H1 (cell line): Measurements from ENCODE around the gene CCSER2. TPM values are rescaled to one million over a fixed set of nuclear protein-coding genes. Genes with fewer than 3 reads are reported as not detected.
A peak's percentile ranks its signal among the peaks of the same experiment; 100 is the strongest.

Experiments
- CTCF ChIA-PET: fragments of 300-600 bp; sonication (Branson Sonifier 250); formaldehyde crosslinking; loops from one replicate; lab custom pipeline; 2021; ENCODE audit not compliant: partially characterized antibody; lab: Charles Lee
- POLR2A ChIA-PET: fragments of 300-600 bp; sonication (Branson Sonifier 250); formaldehyde crosslinking; loops from one replicate; lab custom pipeline; 2021; ENCODE audit warnings: inconsistent platforms; ENCODE audit not compliant: partially characterized antibody; lab: Charles Lee
- DNase-seq, 2 experiments: peaks; one replicate each; pipeline versions ENCODE4 v3.0.0 to v3.0.0-alpha.2; 2010 to 2022; ENCODE audit warnings: low spot score in 2 of 2, low read depth in 1 of 2, mixed read lengths in 1 of 2
- FAIRE-seq: peaks from 2 replicates; lab custom pipeline; 2011; peaks lifted over from hg19 to GRCh38; lab: Jason Lieb, UNC
- H2AFZ ChIP-seq: 2 replicates; pipeline ENCODE4 v1.8.1; 2012; ENCODE audit warnings: low read length, inconsistent platforms
- H2AK5ac ChIP-seq: 2 replicates; pipeline ENCODE4 v1.6.1; 2013; ENCODE audit warnings: low read depth, low read length
- H2BK120ac ChIP-seq: replicated peaks from 2 replicates; pipeline ENCODE3; 2013; ENCODE audit warnings: low read depth, low read length, inconsistent platforms
- H2BK12ac ChIP-seq: 2 replicates; pipeline ENCODE4 v1.6.1; 2013; ENCODE audit warnings: low read depth, low read length
- H2BK15ac ChIP-seq: 2 replicates; pipeline ENCODE4 v1.6.1; 2013; ENCODE audit warnings: low read length
- H2BK20ac ChIP-seq: 2 replicates; pipeline ENCODE4 v1.6.1; 2013; ENCODE audit warnings: low read length
- H2BK5ac ChIP-seq: 2 replicates; pipeline ENCODE4 v1.6.1; 2013; ENCODE audit warnings: low read depth, low read length
- H3K14ac ChIP-seq: 2 replicates; pipeline ENCODE4 v1.6.1; 2013; ENCODE audit warnings: inconsistent platforms; ENCODE audit not compliant: insufficient read length
- H3K18ac ChIP-seq: 2 replicates; pipeline ENCODE4 v1.6.1; 2013; ENCODE audit warnings: low read length; ENCODE audit errors: extremely low read depth
- H3K23ac ChIP-seq: 2 replicates; pipeline ENCODE4 v1.6.1; 2013; ENCODE audit warnings: inconsistent platforms; ENCODE audit not compliant: insufficient read length
- H3K23me2 ChIP-seq: 2 replicates; pipeline ENCODE4 v1.6.1; 2013; ENCODE audit warnings: low read depth, low read length
- H3K27ac ChIP-seq: 2 replicates; pipeline ENCODE4 v1.6.1; 2011; ENCODE audit warnings: low read depth, low read length, inconsistent platforms
- H3K27me3 ChIP-seq, 4 experiments: replicated peaks in 1 of 4; 1 replicate in 1 of 4; 2 replicates in 3 of 4; pipeline versions ENCODE4 v1.6.1 to v1.8.1; 2011 to 2013; ENCODE audit warnings: low read length in 3 of 4, mild to moderate bottlenecking in 3 of 4, inconsistent platforms in 2 of 4, mixed read lengths in 2 of 4, moderate library complexity in 1 of 4; ENCODE audit not compliant: control insufficient read depth in 3 of 4, insufficient read depth in 3 of 4; ENCODE audit errors: extremely low read depth in 1 of 4
- H3K36me3 ChIP-seq, 4 experiments: 2 replicates each; pipeline versions ENCODE4 v1.6.1 to v1.8.1; 2011 to 2013; ENCODE audit warnings: mild to moderate bottlenecking in 4 of 4, low read length in 3 of 4, moderate library complexity in 2 of 4, control low read depth in 1 of 4, inconsistent platforms in 1 of 4; ENCODE audit not compliant: insufficient read depth in 4 of 4, control insufficient read depth in 2 of 4
- H3K4ac ChIP-seq: replicated peaks from 2 replicates; pipeline ENCODE3; 2013; ENCODE audit warnings: low read length, low read depth, mixed read lengths, inconsistent platforms; ENCODE audit not compliant: insufficient read length
- H3K4me1 ChIP-seq, 4 experiments: replicated peaks in 1 of 4; 1 replicate in 1 of 4; 2 replicates in 3 of 4; pipeline versions ENCODE4 v1.6.1 to v1.8.1; 2011 to 2013; ENCODE audit warnings: low read length in 3 of 4, inconsistent platforms in 2 of 4, mixed read lengths in 1 of 4; ENCODE audit not compliant: insufficient read depth in 4 of 4, control insufficient read depth in 3 of 4
- H3K4me2 ChIP-seq, 2 experiments: 2 replicates each; pipeline versions ENCODE4 v1.6.1 to v1.8.1; 2011 to 2013; ENCODE audit warnings: low read depth in 2 of 2, low read length in 2 of 2, control low read depth in 1 of 2, inconsistent platforms in 1 of 2, mild to moderate bottlenecking in 1 of 2; ENCODE audit not compliant: insufficient read depth in 1 of 2
- H3K4me3 ChIP-seq, 4 experiments: fragments of 200-600, 300-600 bp in 1 of 4; sonication (generic), shearing (Covaris generic), sonication (Bioruptor Twin) in 1 of 4; 2 replicates each; pipeline versions ENCODE4 v1.5.1 to v1.8.1; 2011 to 2016; ENCODE audit warnings: low read length in 4 of 4, low read depth in 3 of 4, control low read depth in 2 of 4, inconsistent platforms in 2 of 4, mild to moderate bottlenecking in 2 of 4, mixed read lengths in 1 of 4, moderate library complexity in 1 of 4; ENCODE audit not compliant: insufficient read depth in 2 of 4; ENCODE audit errors: extremely low read depth in 1 of 4
- H3K56ac ChIP-seq: replicated peaks from 2 replicates; pipeline ENCODE3; 2013; ENCODE audit warnings: low read depth, mild to moderate bottlenecking, mixed read lengths, low read length, inconsistent platforms; ENCODE audit not compliant: insufficient read length
- H3K79me1 ChIP-seq: 2 replicates; pipeline ENCODE4 v1.6.1; 2013; ENCODE audit warnings: low read depth, low read length, control low read depth
- H3K79me2 ChIP-seq, 2 experiments: 2 replicates each; pipeline versions ENCODE4 v1.6.1 to v1.8.1; 2012 to 2013; ENCODE audit warnings: low read length in 2 of 2, mild to moderate bottlenecking in 2 of 2, inconsistent platforms in 1 of 2; ENCODE audit not compliant: insufficient read depth in 2 of 2, control insufficient read depth in 1 of 2
- H3K9ac ChIP-seq, 4 experiments: replicated peaks in 1 of 4; 1 replicate in 1 of 4; 2 replicates in 3 of 4; pipeline versions ENCODE4 v1.6.1 to v1.8.1; 2011 to 2013; ENCODE audit warnings: low read depth in 3 of 4, low read length in 3 of 4, control low read depth in 2 of 4, mild to moderate bottlenecking in 2 of 4, moderate library complexity in 2 of 4, inconsistent platforms in 1 of 4; ENCODE audit errors: extremely low read depth in 1 of 4
- H3K9me3 ChIP-seq, 2 experiments: 2 replicates each; pipeline versions ENCODE4 v1.6.1 to v1.8.1; 2012 to 2013; ENCODE audit warnings: mild to moderate bottlenecking in 2 of 2, moderate library complexity in 2 of 2, control low read depth in 1 of 2, inconsistent platforms in 1 of 2, low read depth in 1 of 2, low read length in 1 of 2, mixed read lengths in 1 of 2; ENCODE audit not compliant: insufficient read depth in 2 of 2
- H4K20me1 ChIP-seq, 2 experiments: replicated peaks in 1 of 2; 2 replicates each; pipeline versions ENCODE3 to v1.8.1; 2011 to 2013; ENCODE audit warnings: inconsistent platforms in 2 of 2, low read length in 2 of 2, mild to moderate bottlenecking in 1 of 2; ENCODE audit not compliant: insufficient read depth in 2 of 2, control insufficient read depth in 1 of 2
- H4K5ac ChIP-seq: 2 replicates; pipeline ENCODE4 v1.6.1; 2013; ENCODE audit warnings: low read length, low read depth, mixed read lengths, inconsistent platforms; ENCODE audit not compliant: insufficient read length
- H4K8ac ChIP-seq: 2 replicates; pipeline ENCODE4 v1.8.0; 2013; ENCODE audit warnings: mild to moderate bottlenecking, moderate library complexity, low read length, inconsistent platforms; ENCODE audit not compliant: insufficient read depth; ENCODE audit errors: extremely low read depth
- H4K91ac ChIP-seq: replicated peaks from 2 replicates; pipeline ENCODE3; 2013; ENCODE audit warnings: low read length, mixed read lengths, inconsistent platforms; ENCODE audit not compliant: insufficient read length
- CREB1 ChIP-seq: IDR thresholded peaks from 2 replicates; pipeline ENCODE4 v1.6.1; 2012; ENCODE audit warnings: inconsistent platforms
- RAD21 ChIP-seq, 2 experiments: IDR thresholded peaks in 1 of 2; conservative IDR thresholded peaks in 1 of 2; 2 replicates each; pipeline ENCODE4 v1.6.1; 2011; ENCODE audit warnings: low read depth in 2 of 2, low read length in 2 of 2, improper control_type of control experiment in 1 of 2, inconsistent platforms in 1 of 2, mild to moderate bottlenecking in 1 of 2, moderate library complexity in 1 of 2
- WGBS, 2 experiments: shearing (Covaris generic) in 1 of 2; methylation state at CpG; one replicate each; pipeline versions ENCODE4 v1.1.6 to v1.1.7; 2013 to 2015; ENCODE audit warnings: low lambda C conversion rate in 2 of 2, mixed read lengths in 2 of 2, inconsistent platforms in 1 of 2, low coverage in 1 of 2, missing lambda C conversion rate in 1 of 2; ENCODE audit not compliant: insufficient replicate concordance in 2 of 2, insufficient coverage in 1 of 2, insufficient read length in 1 of 2; ENCODE audit errors: extremely low coverage in 1 of 2, missing lambda C conversion rate in 1 of 2; 5-methylcytosine and 5-hydroxymethylcytosine counted together
- polyA plus RNA-seq, 7 experiments: library from polyadenylated mRNA; depleted of rRNA in 3 of 7; stranded (reverse) in 5 of 7; unstranded in 2 of 7; fragments of >200 nt in 5 of 7; fragments of 200-250 nt in 2 of 7; gene quantifications; 1 replicate in 5 of 7; 2 replicates in 1 of 7; 4 replicates in 1 of 7; pipeline versions ENCODE4 v1.2.1 to v1.2.3, GENCODE V29; 2011 to 2013; ENCODE audit warnings: missing spikeins in 2 of 7, mixed read lengths in 2 of 7
- total RNA-seq: library from RNA; stranded (reverse); fragmentation: NEBNext Ultra II Directional; extraction: Animal tissue kit (Norgen Biotek cat#: 25700); gene quantifications from 2 replicates; pipeline ENCODE4 v1.2.1, GENCODE V29; 2021
- TF ChIP-seq, protein P1 (sequence below), 3 experiments: IDR thresholded peaks; 1 replicate in 2 of 3; 2 replicates in 1 of 3; pipeline versions ENCODE4 v1.5.1 to v1.6.1; 2011; ENCODE audit warnings: low read length in 3 of 3, mild to moderate bottlenecking in 3 of 3, inconsistent platforms in 2 of 3, low read depth in 1 of 3, moderate library complexity in 1 of 3; ENCODE audit not compliant: insufficient read depth in 1 of 3; ENCODE audit errors: control extremely low read depth in 1 of 3

CCSER2 gene
- total and polyA plus RNA-seq, 2 of the 8 experiments (the other 6 are each of a cell fraction or from before 2014, with no cell fraction given), result 6.9 to 30.5 TPM

DNA sequence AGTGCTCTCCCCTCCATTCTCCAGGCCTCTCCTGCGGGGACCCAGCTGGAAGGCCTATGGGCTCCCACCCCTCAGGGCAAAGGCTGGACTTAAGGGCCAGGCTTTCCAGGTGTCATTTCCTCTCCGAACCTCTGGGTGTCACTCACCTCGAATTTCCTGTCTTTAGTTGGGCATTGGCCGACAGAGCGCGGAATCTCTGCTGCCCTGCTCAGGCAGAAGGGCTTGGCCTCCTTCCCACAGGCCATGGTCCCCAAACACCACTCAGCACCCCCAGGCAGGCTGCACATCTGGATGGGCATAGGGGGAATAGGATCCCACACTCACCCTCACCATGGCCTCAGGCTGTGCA, 212.9 kb downstream of the CCSER2 start:
- H3K27me3 ChIP-seq, result peaks cover 0 to 4% (median 0%) of the 10 kb centered on the region in 4 experiments; a peak in 3 of 7 replicates
- TF ChIP-seq, protein P1, sequence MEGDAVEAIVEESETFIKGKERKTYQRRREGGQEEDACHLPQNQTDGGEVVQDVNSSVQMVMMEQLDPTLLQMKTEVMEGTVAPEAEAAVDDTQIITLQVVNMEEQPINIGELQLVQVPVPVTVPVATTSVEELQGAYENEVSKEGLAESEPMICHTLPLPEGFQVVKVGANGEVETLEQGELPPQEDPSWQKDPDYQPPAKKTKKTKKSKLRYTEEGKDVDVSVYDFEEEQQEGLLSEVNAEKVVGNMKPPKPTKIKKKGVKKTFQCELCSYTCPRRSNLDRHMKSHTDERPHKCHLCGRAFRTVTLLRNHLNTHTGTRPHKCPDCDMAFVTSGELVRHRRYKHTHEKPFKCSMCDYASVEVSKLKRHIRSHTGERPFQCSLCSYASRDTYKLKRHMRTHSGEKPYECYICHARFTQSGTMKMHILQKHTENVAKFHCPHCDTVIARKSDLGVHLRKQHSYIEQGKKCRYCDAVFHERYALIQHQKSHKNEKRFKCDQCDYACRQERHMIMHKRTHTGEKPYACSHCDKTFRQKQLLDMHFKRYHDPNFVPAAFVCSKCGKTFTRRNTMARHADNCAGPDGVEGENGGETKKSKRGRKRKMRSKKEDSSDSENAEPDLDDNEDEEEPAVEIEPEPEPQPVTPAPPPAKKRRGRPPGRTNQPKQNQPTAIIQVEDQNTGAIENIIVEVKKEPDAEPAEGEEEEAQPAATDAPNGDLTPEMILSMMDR (IDR thresholded peaks at IDR 0.05; ENCODE audit: control extremely low read depth in 1 of 3, insufficient read depth in 1 of 3, low read depth in 1 of 3, low read length in 3 of 3), result peak; percentile 57 to 71 (median 69)
- peak; percentile 41 to 65 for TF ChIP-seq RAD21 (IDR thresholded peaks at IDR 0.05 in 1 of 2, conservative IDR thresholded peaks at IDR 0.05 in 1 of 2; ENCODE audit: low read depth in 2 of 2, low read length in 2 of 2)
- no peak for TF ChIP-seq CREB1
- 53% methylated on average over 6 of the region's 6 CpGs; no CpG with 5 or more reads in 1 of the 2 experiments for WGBS, 2 experiments
- H2BK12ac ChIP-seq, result peak overlapping the region; percentile 60; the same call in 1 of the 2 replicates
- H3K4ac ChIP-seq, result no peak overlapping the region
- no peak overlapping the region; the same call in 1 of the 2 replicates for H3K18ac ChIP-seq
- no peaks in the 10 kb centered on the region for H4K20me1 ChIP-seq
- no peak overlapping the region for H3K56ac ChIP-seq
- no peaks in the 10 kb centered on the region for H3K79me2 ChIP-seq
- H3K4me3 ChIP-seq, result peak overlapping the region; percentile 20 to 60 (median 48)
- POLR2A ChIA-PET, result no interaction called here
- peak; percentile 57 for FAIRE-seq
- no peak overlapping the region for H3K23ac ChIP-seq
- no peak overlapping the region for H4K5ac ChIP-seq
- no peaks in the 10 kb centered on the region; the same call in 1 of the 2 replicates for H3K23me2 ChIP-seq
- H2AFZ ChIP-seq, result peak overlapping the region; percentile 37; the same call in 1 of the 2 replicates
- peak overlapping the region; percentile 48 to 75 for H3K4me2 ChIP-seq
- H3K79me1 ChIP-seq, result no peaks in the 10 kb centered on the region
- no peak overlapping the region for H2BK20ac ChIP-seq
- no peak for DNase-seq
- no peak overlapping the region for H4K8ac ChIP-seq
- no peak overlapping the region for H4K91ac ChIP-seq
- peaks cover 2 to 10% (median 8%) of the 10 kb centered on the region in 4 experiments; a peak in 6 of 7 replicates for H3K4me1 ChIP-seq
- CTCF ChIA-PET, result interaction anchor here (0.6 to 26.4 kb wide), 47 partner anchors 10 to 1667 kb away, joined by 3 to 558 read pairs (median 5); no protein-coding TSS in a partner anchor
- H2BK15ac ChIP-seq, result no peak overlapping the region
- H2BK5ac ChIP-seq, result no peak overlapping the region
- no peaks in the 10 kb centered on the region for H3K36me3 ChIP-seq
- no peaks in the 10 kb centered on the region for H3K9me3 ChIP-seq
- no peak overlapping the region for H3K9ac ChIP-seq
- H2AK5ac ChIP-seq, result no peak overlapping the region
- H2BK120ac ChIP-seq, result no peak overlapping the region
- H3K27ac ChIP-seq, result no peak overlapping the region
- H3K14ac ChIP-seq, result no peak overlapping the region
